ENCODE measurements around the gene SNED1.
"Not testable (repeated sequence)": the region's sequence is repeated elsewhere in the genome, so short reads cannot be mapped to it uniquely, and the experiment has no call there.

Gene SNED1

GRCh38 chr2:241099246-241099645 lies 100.8 kb downstream of the SNED1 start:
- Histone ChIP-seq H3K9ac (ENCODE audit: low read length) (no peak overlapping the region), H4K20me1 (ENCODE audit: insufficient read depth, low read length) (no peaks in the 10 kb centered on the region), H3K4me3 (ENCODE audit: low read length) (no peak overlapping the region), H2AFZ (ENCODE audit: low read length) (no peak overlapping the region), H3K9me3 (replicated peaks; ENCODE audit: insufficient read depth, low read length) (no peaks in the 10 kb centered on the region), H3K4me1 (ENCODE audit: low read length) (peaks cover 16% of the 10 kb centered on the region; the same call in 1 of the 2 replicates), H3K79me2 (ENCODE audit: low read length) (peaks cover 53% of the 10 kb centered on the region), H3K27me3 (replicated peaks; ENCODE audit: insufficient read depth, low read length) (no peaks in the 10 kb centered on the region), H3K9me2 (replicated peaks; ENCODE audit: insufficient read depth, low read length) (no peaks in the 10 kb centered on the region), H3K4me2 (ENCODE audit: low read depth, low read length) (no peak overlapping the region), H3K36me3 (replicated peaks; ENCODE audit: insufficient read depth, low read length) (0 out of 2 replicates have a peak, but pooled peaks cover 6% of the 10 kb centered on the region), H3K27ac (ENCODE audit: low read length) (no peak overlapping the region), H3F3A (ENCODE audit: insufficient read depth, low read length) (0 out of 2 replicates have a peak, but pooled peaks cover 3% of the 10 kb centered on the region)
- TF ChIP-seq CTCF (IDR thresholded peaks at IDR 0.05; ENCODE audit: low read length), result no peak
- no peak for TF ChIP-seq EZH2phosphoT487 (IDR thresholded peaks at IDR 0.05; ENCODE audit: low read length)
- no peak for DNase-seq

GRCh38 chr2:241102239-241102803 lies 103.9 kb downstream of the SNED1 start, which contains the start of gene MTERF4:
MTERF4 (minus strand) TSS chr2:241102287; CDS start chr2:241102273, 14 bp downstream.
- Histone ChIP-seq H3K9me2 (replicated peaks; ENCODE audit: insufficient read depth, low read length) (no peaks in the 10 kb centered on the region), H4K20me1 (ENCODE audit: insufficient read depth, low read length) (no peaks in the 10 kb centered on the region), H3K27me3 (replicated peaks; ENCODE audit: insufficient read depth, low read length) (no peaks in the 10 kb centered on the region), H2AFZ (ENCODE audit: low read length) (peak within 1 kb of the TSS; percentile 82), H3K4me3 (ENCODE audit: low read length) (peak within 1 kb of the TSS; percentile 69), H3K4me1 (ENCODE audit: low read length) (peaks cover 13% of the 10 kb centered on the region; the same call in 1 of the 2 replicates), H3K9ac (ENCODE audit: low read length) (peak within 1 kb of the TSS; percentile 65), H3K9me3 (replicated peaks; ENCODE audit: insufficient read depth, low read length) (no peaks in the 10 kb centered on the region), H3K36me3 (replicated peaks; ENCODE audit: insufficient read depth, low read length) (no peaks in the 10 kb centered on the region), H3K27ac (ENCODE audit: low read length) (peak within 1 kb of the TSS; percentile 5; the same call in 1 of the 2 replicates), H3K79me2 (ENCODE audit: low read length) (peaks cover 50% of the 10 kb centered on the region), H3F3A (ENCODE audit: insufficient read depth, low read length) (0 out of 2 replicates have a peak, but pooled peaks cover 3% of the 10 kb centered on the region), H3K4me2 (ENCODE audit: low read depth, low read length) (peak within 1 kb of the TSS; percentile 96)
- DNase-seq, result peak; percentile 89
- TF ChIP-seq CTCF (IDR thresholded peaks at IDR 0.05; ENCODE audit: low read length) (no peak), EZH2phosphoT487 (IDR thresholded peaks at IDR 0.05; ENCODE audit: low read length) (no peak), EZH2 (optimal IDR thresholded peaks at IDR 0.05; ENCODE audit: low read depth, low read length) (no peak)

- Histone ChIP-seq H3K4me3 (ENCODE audit: low read length) (peak overlapping the region; percentile 69), H4K20me1 (ENCODE audit: insufficient read depth, low read length) (no peaks in the 10 kb centered on the region), H3K9ac (ENCODE audit: low read length) (peak overlapping the region; percentile 65), H3F3A (ENCODE audit: insufficient read depth, low read length) (0 out of 2 replicates have a peak, but pooled peaks cover 3% of the 10 kb centered on the region), H3K4me1 (ENCODE audit: low read length) (peaks cover 13% of the 10 kb centered on the region; the same call in 1 of the 2 replicates), H3K9me3 (replicated peaks; ENCODE audit: insufficient read depth, low read length) (no peaks in the 10 kb centered on the region), H3K9me2 (replicated peaks; ENCODE audit: insufficient read depth, low read length) (no peaks in the 10 kb centered on the region), H3K79me2 (ENCODE audit: low read length) (peaks cover 45% of the 10 kb centered on the region), H3K27me3 (replicated peaks; ENCODE audit: insufficient read depth, low read length) (no peaks in the 10 kb centered on the region), H3K27ac (ENCODE audit: low read length) (no peak overlapping the region; the same call in 1 of the 2 replicates), H2AFZ (ENCODE audit: low read length) (peak overlapping the region; percentile 82), H3K36me3 (replicated peaks; ENCODE audit: insufficient read depth, low read length) (no peaks in the 10 kb centered on the region), H3K4me2 (ENCODE audit: low read depth, low read length) (peak overlapping the region; percentile 96)
- DNase-seq, result no peak
- TF ChIP-seq EZH2phosphoT487 (IDR thresholded peaks at IDR 0.05; ENCODE audit: low read length), result no peak
- TF ChIP-seq EZH2 (optimal IDR thresholded peaks at IDR 0.05; ENCODE audit: low read depth, low read length), result no peak
- no peak for TF ChIP-seq CTCF (IDR thresholded peaks at IDR 0.05; ENCODE audit: low read length)
Observed at GRCh38 chr2:241103176-241103595, 104.8 kb downstream of the SNED1 start.

- H3K36me3 ChIP-seq (replicated peaks; ENCODE audit: insufficient read depth, low read length); H3K27me3 ChIP-seq (replicated peaks; ENCODE audit: insufficient read depth, low read length); H3K27ac ChIP-seq (ENCODE audit: low read length); H4K20me1 ChIP-seq (ENCODE audit: insufficient read depth, low read length); H3K4me3 ChIP-seq (ENCODE audit: low read length); H3K9ac ChIP-seq (ENCODE audit: low read length); DNase-seq; H3F3A ChIP-seq (ENCODE audit: insufficient read depth, low read length); H3K9me2 ChIP-seq (replicated peaks; ENCODE audit: insufficient read depth, low read length); H3K9me3 ChIP-seq (replicated peaks; ENCODE audit: insufficient read depth, low read length); H2AFZ ChIP-seq (ENCODE audit: low read length); H3K4me2 ChIP-seq (ENCODE audit: low read depth, low read length): not testable (repeated sequence)
- Histone ChIP-seq H3K4me1 (ENCODE audit: low read length) (peaks cover 12% of the 10 kb centered on the region; the same call in 1 of the 2 replicates), H3K79me2 (ENCODE audit: low read length) (peaks cover 34% of the 10 kb centered on the region)
Observed at GRCh38 chr2:241104611-241105010, 106.2 kb downstream of the SNED1 start.
